Endothelial cell of umbilical vein (primary cell): ENCODE measurements around the gene CISD2.

ENCODE experiments used
- EZH2 ChIP-seq: IDR thresholded peaks from 2 replicates; pipeline ENCODE4 v1.6.1; 2012; ENCODE audit warnings: borderline replicate concordance, low read depth, mild to moderate bottlenecking, moderate library complexity, low read length, inconsistent platforms; ENCODE audit not compliant: severe bottlenecking
- FOS ChIP-seq: IDR thresholded peaks from 2 replicates; pipeline ENCODE4 v1.6.1; 2011; ENCODE audit warnings: mild to moderate bottlenecking, low read length, moderate library complexity, borderline replicate concordance; ENCODE audit not compliant: insufficient read depth
- GATA2 ChIP-seq: IDR thresholded peaks from 2 replicates; pipeline ENCODE4 v1.7.0; 2011; ENCODE audit warnings: low read depth, mild to moderate bottlenecking, moderate library complexity, mixed read lengths, low read length; ENCODE audit not compliant: insufficient read length, insufficient read depth
- JUN ChIP-seq: IDR thresholded peaks from 2 replicates; pipeline ENCODE4 v1.6.1; 2011; ENCODE audit warnings: borderline replicate concordance, low read depth; ENCODE audit not compliant: insufficient read length, insufficient read depth
- POLR2A ChIP-seq: IDR thresholded peaks from 2 replicates; pipeline ENCODE4 v1.6.1; 2012; ENCODE audit warnings: low read depth, mild to moderate bottlenecking, control low read depth, low read length
- POLR2AphosphoS5 ChIP-seq: IDR thresholded peaks from 2 replicates; pipeline ENCODE4 v1.6.1; 2012; ENCODE audit warnings: low read depth, mild to moderate bottlenecking, control low read depth, low read length, moderate library complexity; ENCODE audit not compliant: insufficient read depth
- TF ChIP-seq, protein P1 (sequence below), 2 donors: IDR thresholded peaks; 1 replicate in 1 of 2; 2 replicates in 1 of 2; pipeline ENCODE4 v1.5.1; 2011; ENCODE audit warnings: low read length in 2 of 2, mild to moderate bottlenecking in 2 of 2, moderate library complexity in 2 of 2, control low read depth in 1 of 2, inconsistent platforms in 1 of 2, low read depth in 1 of 2; ENCODE audit not compliant: insufficient read depth in 1 of 2; ENCODE audit errors: extremely low read depth in 1 of 2
- TF ChIP-seq, protein P2 (sequence below): IDR thresholded peaks from 2 replicates; pipeline ENCODE4 v1.6.1; 2011; ENCODE audit not compliant: insufficient read depth, insufficient read length

DNA sequence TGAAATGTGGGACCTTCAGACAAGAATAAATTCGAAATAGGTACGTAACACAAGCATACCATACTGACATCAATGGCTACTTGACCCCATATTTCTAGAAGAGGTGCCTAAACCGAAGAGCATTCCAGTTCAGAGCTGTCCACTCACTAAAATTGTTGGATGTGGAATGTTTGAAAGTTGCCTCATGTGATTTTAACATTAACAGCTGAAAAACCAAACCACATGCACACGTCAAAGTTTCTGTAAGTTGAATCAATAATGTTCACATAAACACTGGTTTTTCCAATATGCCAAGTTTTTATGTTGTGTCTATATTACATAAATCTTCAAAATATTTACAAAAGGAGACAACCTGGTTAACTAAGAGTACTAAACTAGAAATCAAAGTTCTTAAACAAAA is 44.9 kb upstream of the CISD2 start:
- TF ChIP-seq, protein P1, sequence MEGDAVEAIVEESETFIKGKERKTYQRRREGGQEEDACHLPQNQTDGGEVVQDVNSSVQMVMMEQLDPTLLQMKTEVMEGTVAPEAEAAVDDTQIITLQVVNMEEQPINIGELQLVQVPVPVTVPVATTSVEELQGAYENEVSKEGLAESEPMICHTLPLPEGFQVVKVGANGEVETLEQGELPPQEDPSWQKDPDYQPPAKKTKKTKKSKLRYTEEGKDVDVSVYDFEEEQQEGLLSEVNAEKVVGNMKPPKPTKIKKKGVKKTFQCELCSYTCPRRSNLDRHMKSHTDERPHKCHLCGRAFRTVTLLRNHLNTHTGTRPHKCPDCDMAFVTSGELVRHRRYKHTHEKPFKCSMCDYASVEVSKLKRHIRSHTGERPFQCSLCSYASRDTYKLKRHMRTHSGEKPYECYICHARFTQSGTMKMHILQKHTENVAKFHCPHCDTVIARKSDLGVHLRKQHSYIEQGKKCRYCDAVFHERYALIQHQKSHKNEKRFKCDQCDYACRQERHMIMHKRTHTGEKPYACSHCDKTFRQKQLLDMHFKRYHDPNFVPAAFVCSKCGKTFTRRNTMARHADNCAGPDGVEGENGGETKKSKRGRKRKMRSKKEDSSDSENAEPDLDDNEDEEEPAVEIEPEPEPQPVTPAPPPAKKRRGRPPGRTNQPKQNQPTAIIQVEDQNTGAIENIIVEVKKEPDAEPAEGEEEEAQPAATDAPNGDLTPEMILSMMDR (IDR thresholded peaks at IDR 0.05; ENCODE audit: extremely low read depth in 1 of 2, insufficient read depth in 1 of 2, low read depth in 1 of 2, low read length in 2 of 2) = no peak
- TF ChIP-seq POLR2AphosphoS5 (no peak), POLR2A (no peak), EZH2 (no peak), FOS (no peak), JUN (no peak), GATA2 (no peak)
- TF ChIP-seq, protein P2, sequence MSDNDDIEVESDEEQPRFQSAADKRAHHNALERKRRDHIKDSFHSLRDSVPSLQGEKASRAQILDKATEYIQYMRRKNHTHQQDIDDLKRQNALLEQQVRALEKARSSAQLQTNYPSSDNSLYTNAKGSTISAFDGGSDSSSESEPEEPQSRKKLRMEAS = no peak
